HS-27A (cell line): ENCODE measurements around the gene SLC37A1.

Source experiments
- DNase-seq: peaks from one replicate; pipeline ENCODE4 v3.0.0-alpha.2; 2012; ENCODE audit warnings: low read depth, missing footprints

SLC37A1 gene

GRCh38 chr21:42578761-42579415 lies 65.2 kb downstream of the SLC37A1 start:
- no peak for DNase-seq

- DNase-seq, result no peak
These were observed 65.9 kb downstream of the SLC37A1 start for GRCh38 chr21:42579456-42580075.

- DNase-seq, result no peak
These were observed 66.6 kb downstream of the SLC37A1 start for GRCh38 chr21:42580076-42580792.

- DNase-seq, result no peak
These were observed 67.2 kb downstream of the SLC37A1 start for GRCh38 chr21:42580793-42581321.

- no peak for DNase-seq
These were observed 67.8 kb downstream of the SLC37A1 start for GRCh38 chr21:42581336-42581992.

GRCh38 chr21:42581993-42582786 lies 68.5 kb downstream of the SLC37A1 start:
- no peak for DNase-seq

- no peak for DNase-seq
These were observed 69.3 kb downstream of the SLC37A1 start for GRCh38 chr21:42582787-42583476.

- DNase-seq, result no peak
These were observed 70.0 kb downstream of the SLC37A1 start for GRCh38 chr21:42583477-42584295.

GRCh38 chr21:42584296-42584641 lies 70.6 kb downstream of the SLC37A1 start:
- DNase-seq, result no peak

- DNase-seq, result no peak
These were observed 72.2 kb downstream of the SLC37A1 start for GRCh38 chr21:42585881-42586280.

GRCh38 chr21:42586406-42586805 lies 72.8 kb downstream of the SLC37A1 start:
- DNase-seq, result no peak

GRCh38 chr21:42587036-42587435 lies 73.4 kb downstream of the SLC37A1 start:
- DNase-seq, result no peak

- DNase-seq, result no peak
These were observed 76.9 kb downstream of the SLC37A1 start for GRCh38 chr21:42590431-42591131.

- no peak for DNase-seq
These were observed 77.7 kb downstream of the SLC37A1 start for GRCh38 chr21:42591170-42591869.

GRCh38 chr21:42592156-42592820 lies 78.6 kb downstream of the SLC37A1 start:
- no peak for DNase-seq

- DNase-seq, result no peak
These were observed 79.6 kb downstream of the SLC37A1 start for GRCh38 chr21:42593007-42593814.

- DNase-seq, result no peak
These were observed 81.1 kb downstream of the SLC37A1 start for GRCh38 chr21:42594616-42595282.
